K562 (cell line): ENCODE results near the gene MECP2.

ENCODE experiments used
- DNMT1 ChIP-seq: fragments of 450-650 bp; IDR thresholded peaks from 2 replicates; pipeline ENCODE4 v1.6.1; 2016; ENCODE audit warnings: antibody characterized with exemption, mild to moderate bottlenecking
- FOXA1 ChIP-seq: fragments of 450-650 bp; IDR thresholded peaks from 2 replicates; pipeline ENCODE4 v1.6.1; 2016; ENCODE audit warnings: mild to moderate bottlenecking, borderline replicate concordance
- MYBL2 ChIP-seq, 2 experiments: fragments of 450-650 bp in 1 of 2; sonication (generic) in 1 of 2; formaldehyde crosslinking in 1 of 2; IDR thresholded peaks; 2 replicates each; pipeline versions ENCODE4 v1.6.1 to v1.8.1; 2017 to 2022; ENCODE audit warnings: borderline replicate concordance in 1 of 2, inconsistent platforms in 1 of 2, low read depth in 1 of 2, mild to moderate bottlenecking in 1 of 2, missing genetic modification reagents in 1 of 2, moderate library complexity in 1 of 2
- POLR2AphosphoS5 ChIP-seq: IDR thresholded peaks from 2 replicates; pipeline ENCODE4 v1.6.1; 2011; ENCODE audit warnings: mild to moderate bottlenecking, low read depth, low read length, moderate library complexity; ENCODE audit not compliant: control insufficient read depth, insufficient read depth
- POLR2B ChIP-seq: fragments of 450-650 bp; IDR thresholded peaks from 2 replicates; pipeline ENCODE4 v1.6.1; 2018; ENCODE audit warnings: low read depth; ENCODE audit not compliant: partially characterized antibody
- SMARCE1 ChIP-seq: fragments of 450-650 bp; IDR thresholded peaks from 2 replicates; pipeline ENCODE4 v1.7.1; 2016; ENCODE audit warnings: mild to moderate bottlenecking
- TCF7L2 ChIP-seq: fragments of 150-350 bp; IDR thresholded peaks from 2 replicates; pipeline ENCODE4 v1.6.1; 2016; ENCODE audit warnings: low read depth, mild to moderate bottlenecking, low read length, moderate library complexity
- ZC3H8 ChIP-seq: fragments of 450-650 bp; IDR thresholded peaks from 2 replicates; pipeline ENCODE4 v1.6.1; 2017
- ZNF639 ChIP-seq, 2 experiments: fragments of 200-800 bp in 1 of 2; sonication (Bioruptor generic) in 1 of 2; sonication (generic) in 1 of 2; formaldehyde crosslinking in 1 of 2; IDR thresholded peaks in 1 of 2; conservative IDR thresholded peaks in 1 of 2; 2 replicates each; pipeline versions ENCODE4 v1.5.0 to v1.6.1; 2016 to 2020; ENCODE audit warnings: missing compliant biosample characterization in 1 of 2, missing genetic modification characterization in 1 of 2, missing genetic modification reagents in 1 of 2
- TF ChIP-seq, protein P1 (sequence below), 3 experiments: IDR thresholded peaks in 2 of 3; conservative IDR thresholded peaks in 1 of 3; 2 replicates each; pipeline ENCODE4 v1.5.1; 2011 to 2012; ENCODE audit warnings: low read length in 3 of 3, mild to moderate bottlenecking in 3 of 3, control low read depth in 2 of 3, improper control_type of control experiment in 1 of 3, inconsistent platforms in 1 of 3, low read depth in 1 of 3, mixed read lengths in 1 of 3, moderate library complexity in 1 of 3; ENCODE audit not compliant: insufficient read depth in 2 of 3
- TF ChIP-seq, protein P2 (sequence below): sonication (generic); formaldehyde crosslinking; IDR thresholded peaks from 2 replicates; pipeline ENCODE4 v1.4.0; 2020; ENCODE audit warnings: mild to moderate bottlenecking, missing genetic modification reagents

DNA sequence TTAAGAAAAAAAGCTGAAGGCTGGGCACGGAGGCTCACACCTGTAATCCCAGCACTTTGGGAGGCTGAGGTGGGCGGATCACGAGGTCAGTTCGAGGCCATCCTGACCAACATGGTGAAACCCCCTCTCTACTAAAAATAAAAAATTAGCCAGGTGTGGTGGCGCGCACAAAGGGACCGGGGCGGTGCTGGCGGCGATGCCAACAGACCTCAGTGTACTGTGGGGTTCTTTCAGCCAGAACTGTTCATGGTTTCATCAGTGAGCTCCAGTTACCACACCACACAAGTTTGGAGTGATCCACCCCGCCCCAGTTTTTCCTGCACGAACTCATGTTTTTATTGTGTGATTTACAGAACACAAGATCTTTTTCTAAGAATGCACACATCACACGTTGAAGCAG lies 56.7 kb downstream of the MECP2 start:
- TF ChIP-seq POLR2AphosphoS5 (no peak), TCF7L2 (no peak), POLR2B (no peak), ZNF639 (CRISPR knock-in tag; conservative IDR thresholded peaks at IDR 0.05 in 1 of 2, IDR thresholded peaks at IDR 0.05 in 1 of 2) (no peak), FOXA1 (no peak), MYBL2 (IDR thresholded peaks at IDR 0.05; ENCODE audit: low read depth) (no peak), MYBL2 (CRISPR knock-in tag; IDR thresholded peaks at IDR 0.05; ENCODE audit: borderline replicate concordance) (no peak), ZC3H8 (no peak), DNMT1 (no peak), SMARCE1 (no peak)
- TF ChIP-seq, protein P1, sequence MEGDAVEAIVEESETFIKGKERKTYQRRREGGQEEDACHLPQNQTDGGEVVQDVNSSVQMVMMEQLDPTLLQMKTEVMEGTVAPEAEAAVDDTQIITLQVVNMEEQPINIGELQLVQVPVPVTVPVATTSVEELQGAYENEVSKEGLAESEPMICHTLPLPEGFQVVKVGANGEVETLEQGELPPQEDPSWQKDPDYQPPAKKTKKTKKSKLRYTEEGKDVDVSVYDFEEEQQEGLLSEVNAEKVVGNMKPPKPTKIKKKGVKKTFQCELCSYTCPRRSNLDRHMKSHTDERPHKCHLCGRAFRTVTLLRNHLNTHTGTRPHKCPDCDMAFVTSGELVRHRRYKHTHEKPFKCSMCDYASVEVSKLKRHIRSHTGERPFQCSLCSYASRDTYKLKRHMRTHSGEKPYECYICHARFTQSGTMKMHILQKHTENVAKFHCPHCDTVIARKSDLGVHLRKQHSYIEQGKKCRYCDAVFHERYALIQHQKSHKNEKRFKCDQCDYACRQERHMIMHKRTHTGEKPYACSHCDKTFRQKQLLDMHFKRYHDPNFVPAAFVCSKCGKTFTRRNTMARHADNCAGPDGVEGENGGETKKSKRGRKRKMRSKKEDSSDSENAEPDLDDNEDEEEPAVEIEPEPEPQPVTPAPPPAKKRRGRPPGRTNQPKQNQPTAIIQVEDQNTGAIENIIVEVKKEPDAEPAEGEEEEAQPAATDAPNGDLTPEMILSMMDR (IDR thresholded peaks at IDR 0.05 in 2 of 3, conservative IDR thresholded peaks at IDR 0.05 in 1 of 3; ENCODE audit: insufficient read depth in 2 of 3, low read depth in 1 of 3, low read length in 3 of 3), result no peak
- TF ChIP-seq, protein P2, sequence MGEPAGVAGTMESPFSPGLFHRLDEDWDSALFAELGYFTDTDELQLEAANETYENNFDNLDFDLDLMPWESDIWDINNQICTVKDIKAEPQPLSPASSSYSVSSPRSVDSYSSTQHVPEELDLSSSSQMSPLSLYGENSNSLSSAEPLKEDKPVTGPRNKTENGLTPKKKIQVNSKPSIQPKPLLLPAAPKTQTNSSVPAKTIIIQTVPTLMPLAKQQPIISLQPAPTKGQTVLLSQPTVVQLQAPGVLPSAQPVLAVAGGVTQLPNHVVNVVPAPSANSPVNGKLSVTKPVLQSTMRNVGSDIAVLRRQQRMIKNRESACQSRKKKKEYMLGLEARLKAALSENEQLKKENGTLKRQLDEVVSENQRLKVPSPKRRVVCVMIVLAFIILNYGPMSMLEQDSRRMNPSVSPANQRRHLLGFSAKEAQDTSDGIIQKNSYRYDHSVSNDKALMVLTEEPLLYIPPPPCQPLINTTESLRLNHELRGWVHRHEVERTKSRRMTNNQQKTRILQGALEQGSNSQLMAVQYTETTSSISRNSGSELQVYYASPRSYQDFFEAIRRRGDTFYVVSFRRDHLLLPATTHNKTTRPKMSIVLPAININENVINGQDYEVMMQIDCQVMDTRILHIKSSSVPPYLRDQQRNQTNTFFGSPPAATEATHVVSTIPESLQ (CRISPR knock-in tag), result no peak
